ENCODE measurements around the gene ZNF99. TPM values are rescaled to one million over a fixed set of nuclear protein-coding genes. Genes with fewer than 3 reads are reported as not detected.

The ZNF99 gene
- 0.11 and 0.39 TPM in 2 replicates for total RNA-seq

GRCh38 chr19:22783651-22784410 lies at the start of gene ZNF99:
Gene ZNF99 (minus strand): TSS chr19:22784151. CDS start chr19:22784016, 135 bp downstream.

GRCh38 chr19:22832031-22832762 lies 48.2 kb upstream of the ZNF99 start, which contains the start of gene ZNF723:
Gene ZNF723 (plus strand): TSS chr19:22832291. CDS start chr19:22832380, 89 bp downstream.

Small RNAs within 50 kb of the gene (small RNA-seq; reads per million reads assigned to genes)
- gene AC008626.1 (not detected), gene AC008626.2 (not detected)

Other genes with a start within 250 kb of the ZNF99 start
- gene ZNF492, start 149.8 kb downstream of the ZNF99 start, total RNA-seq, result 0.43 and 0.79 TPM in 2 replicates
- gene ZNF723, start 48.1 kb upstream of the ZNF99 start, total RNA-seq, result not detected in 2 replicates
- gene ZNF728, start 219.0 kb upstream of the ZNF99 start, total RNA-seq, result 0.65 and 1.2 TPM in 2 replicates